ENCODE data around the gene MAT2B.

- TF ChIP-seq CTCF (IDR thresholded peaks at IDR 0.05; ENCODE audit: insufficient read depth, low read length) (no peak), REST (IDR thresholded peaks at IDR 0.05; ENCODE audit: insufficient replicate concordance, low read depth) (no peak)
Observed at GRCh38 chr5:163529698-163530097, 24.3 kb downstream of the MAT2B start.

Data from HL-60 (cell line).